ENCODE measurements around the gene YTHDC2.

DNA sequence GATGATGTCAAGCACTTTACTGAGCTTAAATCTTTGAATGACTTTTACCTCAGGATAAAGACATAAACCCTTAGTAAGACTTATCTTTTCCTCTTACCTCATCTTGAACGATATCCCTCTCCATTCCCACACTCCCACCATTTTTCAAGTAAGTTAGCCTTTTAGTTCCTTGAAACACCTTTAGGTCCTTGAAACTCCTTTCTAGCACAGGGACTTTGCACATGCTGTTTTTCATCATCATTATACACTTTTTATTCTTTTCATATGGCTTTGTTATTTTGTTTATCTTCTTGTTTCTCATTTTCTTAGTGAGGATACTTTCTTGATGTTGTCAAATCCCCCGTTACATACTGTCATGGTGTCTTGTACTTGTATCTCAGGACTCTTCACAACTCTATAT lies 24.8 kb downstream of the YTHDC2 start:
- TF ChIP-seq, protein P1, sequence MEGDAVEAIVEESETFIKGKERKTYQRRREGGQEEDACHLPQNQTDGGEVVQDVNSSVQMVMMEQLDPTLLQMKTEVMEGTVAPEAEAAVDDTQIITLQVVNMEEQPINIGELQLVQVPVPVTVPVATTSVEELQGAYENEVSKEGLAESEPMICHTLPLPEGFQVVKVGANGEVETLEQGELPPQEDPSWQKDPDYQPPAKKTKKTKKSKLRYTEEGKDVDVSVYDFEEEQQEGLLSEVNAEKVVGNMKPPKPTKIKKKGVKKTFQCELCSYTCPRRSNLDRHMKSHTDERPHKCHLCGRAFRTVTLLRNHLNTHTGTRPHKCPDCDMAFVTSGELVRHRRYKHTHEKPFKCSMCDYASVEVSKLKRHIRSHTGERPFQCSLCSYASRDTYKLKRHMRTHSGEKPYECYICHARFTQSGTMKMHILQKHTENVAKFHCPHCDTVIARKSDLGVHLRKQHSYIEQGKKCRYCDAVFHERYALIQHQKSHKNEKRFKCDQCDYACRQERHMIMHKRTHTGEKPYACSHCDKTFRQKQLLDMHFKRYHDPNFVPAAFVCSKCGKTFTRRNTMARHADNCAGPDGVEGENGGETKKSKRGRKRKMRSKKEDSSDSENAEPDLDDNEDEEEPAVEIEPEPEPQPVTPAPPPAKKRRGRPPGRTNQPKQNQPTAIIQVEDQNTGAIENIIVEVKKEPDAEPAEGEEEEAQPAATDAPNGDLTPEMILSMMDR (IDR thresholded peaks at IDR 0.05; ENCODE audit: low read depth, low read length), result no peak
- TF ChIP-seq POLR2A (IDR thresholded peaks at IDR 0.05; ENCODE audit: extremely low read depth, insufficient read length) (no peak), MYC (IDR thresholded peaks at IDR 0.05; ENCODE audit: low read depth, low read length) (no peak)
- TF ChIP-seq, protein P2, sequence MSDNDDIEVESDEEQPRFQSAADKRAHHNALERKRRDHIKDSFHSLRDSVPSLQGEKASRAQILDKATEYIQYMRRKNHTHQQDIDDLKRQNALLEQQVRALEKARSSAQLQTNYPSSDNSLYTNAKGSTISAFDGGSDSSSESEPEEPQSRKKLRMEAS (IDR thresholded peaks at IDR 0.05; ENCODE audit: low read depth, low read length), result no peak

All from NB4 (cell line).